GM21825 (cell line): Measurements from ENCODE around the gene DIP2C.
"Not testable (repeated sequence)": the region's sequence is repeated elsewhere in the genome, so short reads cannot be mapped to it uniquely, and the experiment has no call there.

ENCODE experiments used
- ATAC-seq: cut with Tn5 transposase; IDR thresholded peaks from one replicate; pipeline ENCODE4 v1.9.1; 2021; ENCODE audit warnings: mild to moderate bottlenecking, moderate library complexity; ENCODE audit not compliant: unreplicated experiment

The DIP2C gene

GRCh38 chr10:474946-475345 is 214.5 kb downstream of the DIP2C start:
- no peak for ATAC-seq

DNA sequence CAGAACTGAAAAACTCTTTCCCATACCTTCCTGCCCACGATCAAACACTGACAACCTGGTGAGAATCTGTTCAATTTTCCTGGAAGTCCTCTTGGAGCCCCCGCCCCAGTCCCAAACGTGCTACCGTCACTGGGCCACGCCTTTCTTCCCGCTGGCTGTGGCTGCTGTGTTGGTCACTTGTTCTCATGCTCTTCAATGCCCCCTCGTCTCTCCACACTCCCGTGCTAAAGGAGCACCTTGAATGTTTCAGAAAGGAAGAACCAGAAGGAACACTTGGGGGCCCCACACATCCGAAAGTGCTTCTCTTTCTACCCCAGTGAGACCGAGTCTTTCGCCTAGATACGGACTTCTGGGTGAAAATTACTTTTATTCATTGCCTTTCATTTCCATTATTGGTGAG is 215.1 kb downstream of the DIP2C start:
- ATAC-seq = no peak

DNA sequence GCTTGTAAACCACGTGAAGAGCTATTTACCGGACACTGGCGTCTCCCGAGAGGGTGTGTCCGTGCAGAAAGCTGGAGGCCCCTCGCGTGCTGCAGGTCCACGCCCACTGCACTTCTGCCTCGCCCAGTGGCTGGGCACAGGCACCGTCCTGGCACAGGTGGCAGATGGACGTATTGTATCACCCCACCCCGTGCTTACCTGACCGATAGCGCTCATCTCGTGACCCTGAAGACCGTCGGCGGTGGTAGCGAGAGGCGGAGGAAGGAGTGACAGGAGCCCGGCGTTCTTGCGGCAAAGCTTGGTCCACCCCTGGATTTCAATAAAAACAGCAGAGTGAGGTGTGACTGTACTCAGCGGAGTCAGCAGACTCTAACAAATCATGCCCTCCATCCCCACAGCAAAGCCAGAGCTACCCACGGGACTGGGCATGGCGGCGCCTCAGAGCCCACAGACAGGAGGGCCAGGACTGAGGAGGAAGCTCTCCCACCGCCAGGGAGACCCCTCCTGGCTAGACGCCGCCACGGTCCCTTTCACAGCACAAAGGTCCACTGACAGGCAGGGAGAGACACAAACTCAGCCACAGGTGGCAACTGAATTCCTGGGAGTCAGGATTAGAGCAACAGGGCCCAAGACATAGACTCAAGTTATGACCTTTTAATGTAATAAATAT is 217.1 kb downstream of the DIP2C start:
- no peak for ATAC-seq

DNA sequence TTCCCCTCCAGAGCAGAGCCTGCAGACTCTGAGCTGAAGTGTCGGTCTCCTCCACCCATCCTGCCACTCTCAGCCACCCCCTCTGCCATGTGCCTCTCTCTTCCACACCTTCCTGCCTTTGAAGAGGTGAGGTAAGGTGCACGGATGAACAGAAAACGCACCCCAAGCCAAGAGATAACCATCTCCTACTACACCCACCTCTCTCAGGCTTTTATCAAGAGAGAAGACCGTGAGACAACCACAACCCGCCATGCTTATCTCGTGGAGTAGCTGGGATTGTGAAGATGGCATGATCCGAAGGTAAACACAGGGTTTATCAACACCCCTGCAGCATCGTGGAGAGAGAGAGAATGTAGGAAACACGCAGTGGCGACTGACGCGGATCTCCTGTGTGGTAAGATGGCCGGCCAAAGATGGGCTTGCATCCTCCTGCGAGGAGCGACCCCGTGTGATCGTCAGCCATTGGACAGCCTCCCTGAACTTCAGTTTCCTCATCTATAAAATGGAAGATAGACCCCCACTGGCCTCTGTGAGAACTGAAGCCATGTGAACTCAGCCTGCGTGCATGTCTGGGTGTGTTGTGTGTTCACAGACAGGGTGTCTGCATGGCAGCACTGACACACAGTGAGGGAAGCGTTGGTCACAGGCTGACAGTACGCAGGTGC is 219.0 kb downstream of the DIP2C start:
- no peak for ATAC-seq

- ATAC-seq = no peak
Measured at GRCh38 chr10:469947-470338, 219.5 kb downstream of the DIP2C start.

- ATAC-seq = no peak
Measured at GRCh38 chr10:459743-460142, 229.7 kb downstream of the DIP2C start.

GRCh38 chr10:458421-458851 is 231.0 kb downstream of the DIP2C start:
- ATAC-seq = no peak

DNA sequence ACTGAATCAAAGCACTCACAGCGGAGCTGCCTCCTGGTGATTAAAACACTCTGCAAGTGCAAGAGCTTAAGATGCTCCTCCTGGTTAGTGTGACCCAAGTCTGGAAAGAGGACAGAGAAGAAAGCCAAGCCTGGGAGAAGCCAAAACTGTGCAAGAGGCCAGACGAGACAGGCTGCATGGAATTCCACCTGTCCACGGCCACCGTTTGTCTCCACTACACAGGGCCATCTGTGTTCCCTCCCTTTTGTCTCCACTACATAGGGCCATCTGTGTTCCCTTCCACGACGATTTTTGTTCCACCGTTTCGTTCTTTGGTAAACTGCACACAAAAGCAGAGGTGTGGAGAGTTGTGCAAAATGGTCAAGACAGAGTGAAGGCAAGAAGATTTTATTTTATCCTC is 233.0 kb downstream of the DIP2C start:
- no peak for ATAC-seq

- ATAC-seq = no peak
Measured at GRCh38 chr10:454860-455259, 234.6 kb downstream of the DIP2C start.

DNA sequence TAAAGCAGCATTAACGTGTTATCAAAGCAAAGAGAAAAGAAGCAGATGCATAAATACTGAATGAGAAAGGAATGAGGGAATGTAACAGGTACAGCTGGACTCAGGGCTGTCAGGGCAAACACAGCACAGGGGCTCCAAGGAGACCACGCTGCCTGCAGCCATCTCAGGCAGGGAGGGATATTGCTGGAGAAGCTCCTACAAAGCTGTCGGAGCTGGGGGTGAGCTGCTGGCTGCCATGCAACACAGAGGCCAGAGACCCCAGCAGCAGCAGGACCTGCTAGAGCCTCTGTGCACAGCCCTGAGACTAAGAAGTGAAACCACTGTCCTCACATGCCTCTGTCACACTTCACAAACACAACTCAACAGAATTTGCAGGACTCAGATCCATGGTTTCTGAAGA is 235.8 kb downstream of the DIP2C start:
- ATAC-seq = no peak

GRCh38 chr10:452512-453426 is 236.7 kb downstream of the DIP2C start:
- no peak for ATAC-seq

GRCh38 chr10:451856-452255 is 237.6 kb downstream of the DIP2C start:
- no peak for ATAC-seq

GRCh38 chr10:451021-451471 is 238.4 kb downstream of the DIP2C start:
- ATAC-seq = peak; percentile 92

GRCh38 chr10:450463-450862 is 239.0 kb downstream of the DIP2C start:
- no peak for ATAC-seq

DNA sequence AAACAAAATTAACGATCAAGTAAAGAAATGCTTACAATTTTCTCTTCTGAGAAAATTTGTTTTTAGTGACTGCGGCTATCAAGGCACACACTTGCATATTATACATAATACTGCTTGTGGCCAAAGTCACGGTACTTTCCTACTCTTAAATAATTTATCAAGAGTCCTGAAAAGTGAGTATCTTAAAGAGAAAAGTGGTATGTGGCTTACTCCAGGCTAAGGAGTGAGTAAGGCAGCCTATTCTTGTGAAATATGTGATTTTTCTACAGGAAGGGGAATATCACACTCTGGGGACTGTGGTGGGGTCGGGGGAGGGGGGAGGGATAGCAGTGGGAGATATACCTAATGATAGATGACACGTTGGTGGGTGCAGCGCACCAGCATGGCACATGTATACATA is 240.1 kb downstream of the DIP2C start:
- not testable (repeated sequence) for ATAC-seq

GRCh38 chr10:443459-443858 is 246.0 kb downstream of the DIP2C start:
- ATAC-seq = no peak

DNA sequence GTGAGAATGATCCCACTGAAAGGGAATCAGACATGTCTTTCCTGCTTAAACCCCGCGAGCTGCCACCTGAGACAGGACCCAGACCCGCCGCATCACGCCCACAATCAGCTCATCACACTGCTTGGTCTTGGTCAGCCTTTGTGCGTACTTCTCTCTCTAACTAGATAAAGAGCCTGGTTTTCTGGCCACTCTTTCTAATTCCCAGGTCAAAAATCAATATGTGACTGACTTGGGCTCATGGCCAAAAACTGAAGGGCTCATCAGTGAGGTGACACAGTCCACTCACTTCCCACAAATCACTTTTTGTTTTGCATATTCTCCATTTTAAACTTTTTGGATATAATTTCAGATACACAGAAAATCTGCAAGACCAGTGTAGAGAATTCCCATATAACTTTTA is 247.3 kb downstream of the DIP2C start:
- no peak for ATAC-seq

DNA sequence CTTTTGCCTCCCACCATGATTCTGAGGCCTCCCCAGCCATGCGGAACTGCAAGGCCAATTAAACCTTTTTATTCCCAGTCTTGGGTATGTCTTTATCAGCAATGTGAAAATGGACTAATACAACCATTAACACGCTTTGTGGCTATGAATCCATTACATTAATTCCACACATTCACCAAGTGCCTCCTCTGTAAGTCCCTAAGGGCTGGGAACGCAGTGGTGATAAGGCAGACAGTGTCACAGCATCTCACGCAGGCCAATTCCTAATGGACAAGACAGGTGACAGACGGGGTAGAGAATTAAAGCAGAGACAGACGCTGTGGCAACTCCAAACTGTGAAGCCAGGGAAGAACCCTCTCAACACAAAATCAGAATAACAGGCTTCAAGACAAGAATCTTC is 247.8 kb downstream of the DIP2C start:
- ATAC-seq = no peak

GRCh38 chr10:440127-440526 is 249.3 kb downstream of the DIP2C start:
- no peak for ATAC-seq

DNA sequence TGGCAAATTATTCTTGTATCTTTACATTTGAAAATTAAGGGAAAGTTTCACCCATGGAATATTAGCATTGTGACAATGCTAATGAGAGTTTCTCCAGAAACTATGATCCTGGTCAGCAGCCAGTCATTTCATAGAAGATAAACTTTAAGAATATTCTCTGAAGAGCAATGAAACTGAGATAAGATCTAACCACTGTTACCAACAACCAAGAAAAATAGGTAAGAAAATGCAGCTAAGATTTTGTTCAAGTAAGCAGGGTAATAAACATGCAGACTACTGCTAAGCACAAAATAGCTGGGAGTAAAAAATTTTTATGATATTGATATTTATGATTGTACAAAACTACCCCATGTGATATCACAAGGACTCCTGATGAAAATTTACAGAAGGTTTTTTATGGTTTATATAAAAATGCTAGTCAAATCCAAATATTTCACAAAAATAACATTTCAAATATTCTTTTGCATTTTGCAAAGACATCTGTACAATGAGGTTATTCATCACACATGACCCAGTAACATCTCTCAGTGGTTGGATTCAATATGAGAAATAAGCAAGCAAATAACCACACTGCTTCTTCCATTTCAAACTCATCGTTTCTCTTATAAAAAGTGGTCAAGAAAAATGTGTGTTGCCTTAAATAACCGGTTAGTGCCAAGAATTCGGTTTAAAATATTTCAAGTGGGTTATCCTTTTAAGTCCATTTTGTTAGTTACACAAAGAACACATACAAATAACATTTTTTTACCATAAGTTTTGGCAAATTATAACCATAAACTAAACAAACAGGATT is 251.6 kb downstream of the DIP2C start:
- ATAC-seq = no peak
